Mammary epithelial cell (primary cell): ENCODE measurements around the gene NUP153.
"Not testable (repeated sequence)": the region's sequence is repeated elsewhere in the genome, so short reads cannot be mapped to it uniquely, and the experiment has no call there.

ENCODE experiments used
- EZH2 ChIP-seq: IDR thresholded peaks from 2 replicates; pipeline ENCODE4 v1.6.1; 2012; ENCODE audit warnings: low read length, inconsistent platforms, borderline replicate concordance
- TF ChIP-seq, protein P1 (sequence below), 2 donors: IDR thresholded peaks in 1 of 2; conservative IDR thresholded peaks in 1 of 2; 2 replicates each; pipeline ENCODE4 v1.5.1; 2011 to 2012; ENCODE audit warnings: inconsistent platforms in 2 of 2, low read length in 2 of 2, mild to moderate bottlenecking in 2 of 2, control low read depth in 1 of 2, low read depth in 1 of 2; ENCODE audit not compliant: insufficient read depth in 1 of 2; ENCODE audit errors: extremely low read depth in 1 of 2

DNA sequence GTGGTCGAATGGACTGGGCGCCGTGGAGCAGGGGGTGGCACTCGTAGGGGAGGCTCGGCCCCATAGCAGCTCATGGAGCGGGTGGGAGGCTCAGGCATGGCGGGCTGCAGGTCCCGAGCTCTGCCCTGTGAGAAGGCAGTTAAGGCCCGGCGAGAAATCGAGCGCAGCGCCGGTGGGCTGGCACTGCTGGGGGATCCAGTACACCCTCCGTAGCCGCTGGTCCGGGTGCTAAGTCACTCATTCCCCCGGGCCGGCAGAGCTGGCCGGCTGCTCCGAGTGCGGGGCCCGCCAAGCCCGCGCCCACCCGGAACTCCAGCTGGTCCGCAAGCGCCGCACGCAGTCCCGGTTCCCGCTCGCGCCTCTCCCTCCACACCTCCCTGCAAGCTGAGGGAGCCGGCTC is 38.6 kb upstream of the NUP153 start:
- TF ChIP-seq, protein P1, sequence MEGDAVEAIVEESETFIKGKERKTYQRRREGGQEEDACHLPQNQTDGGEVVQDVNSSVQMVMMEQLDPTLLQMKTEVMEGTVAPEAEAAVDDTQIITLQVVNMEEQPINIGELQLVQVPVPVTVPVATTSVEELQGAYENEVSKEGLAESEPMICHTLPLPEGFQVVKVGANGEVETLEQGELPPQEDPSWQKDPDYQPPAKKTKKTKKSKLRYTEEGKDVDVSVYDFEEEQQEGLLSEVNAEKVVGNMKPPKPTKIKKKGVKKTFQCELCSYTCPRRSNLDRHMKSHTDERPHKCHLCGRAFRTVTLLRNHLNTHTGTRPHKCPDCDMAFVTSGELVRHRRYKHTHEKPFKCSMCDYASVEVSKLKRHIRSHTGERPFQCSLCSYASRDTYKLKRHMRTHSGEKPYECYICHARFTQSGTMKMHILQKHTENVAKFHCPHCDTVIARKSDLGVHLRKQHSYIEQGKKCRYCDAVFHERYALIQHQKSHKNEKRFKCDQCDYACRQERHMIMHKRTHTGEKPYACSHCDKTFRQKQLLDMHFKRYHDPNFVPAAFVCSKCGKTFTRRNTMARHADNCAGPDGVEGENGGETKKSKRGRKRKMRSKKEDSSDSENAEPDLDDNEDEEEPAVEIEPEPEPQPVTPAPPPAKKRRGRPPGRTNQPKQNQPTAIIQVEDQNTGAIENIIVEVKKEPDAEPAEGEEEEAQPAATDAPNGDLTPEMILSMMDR (conservative IDR thresholded peaks at IDR 0.05 in 1 of 2, IDR thresholded peaks at IDR 0.05 in 1 of 2; ENCODE audit: extremely low read depth in 1 of 2, insufficient read depth in 1 of 2, low read depth in 1 of 2, low read length in 2 of 2): not testable (repeated sequence)
- TF ChIP-seq EZH2: not testable (repeated sequence)
